HG02943 (cell line): ENCODE data around the gene PTPN3.
"Not testable (repeated sequence)": the region's sequence is repeated elsewhere in the genome, so short reads cannot be mapped to it uniquely, and the experiment has no call there.

ENCODE experiments used
- ATAC-seq: cut with Tn5 transposase; IDR thresholded peaks from one replicate; pipeline ENCODE4 v1.9.1; 2021; ENCODE audit warnings: mild to moderate bottlenecking, low read depth, moderate library complexity; ENCODE audit not compliant: unreplicated experiment

Gene PTPN3, protein sequence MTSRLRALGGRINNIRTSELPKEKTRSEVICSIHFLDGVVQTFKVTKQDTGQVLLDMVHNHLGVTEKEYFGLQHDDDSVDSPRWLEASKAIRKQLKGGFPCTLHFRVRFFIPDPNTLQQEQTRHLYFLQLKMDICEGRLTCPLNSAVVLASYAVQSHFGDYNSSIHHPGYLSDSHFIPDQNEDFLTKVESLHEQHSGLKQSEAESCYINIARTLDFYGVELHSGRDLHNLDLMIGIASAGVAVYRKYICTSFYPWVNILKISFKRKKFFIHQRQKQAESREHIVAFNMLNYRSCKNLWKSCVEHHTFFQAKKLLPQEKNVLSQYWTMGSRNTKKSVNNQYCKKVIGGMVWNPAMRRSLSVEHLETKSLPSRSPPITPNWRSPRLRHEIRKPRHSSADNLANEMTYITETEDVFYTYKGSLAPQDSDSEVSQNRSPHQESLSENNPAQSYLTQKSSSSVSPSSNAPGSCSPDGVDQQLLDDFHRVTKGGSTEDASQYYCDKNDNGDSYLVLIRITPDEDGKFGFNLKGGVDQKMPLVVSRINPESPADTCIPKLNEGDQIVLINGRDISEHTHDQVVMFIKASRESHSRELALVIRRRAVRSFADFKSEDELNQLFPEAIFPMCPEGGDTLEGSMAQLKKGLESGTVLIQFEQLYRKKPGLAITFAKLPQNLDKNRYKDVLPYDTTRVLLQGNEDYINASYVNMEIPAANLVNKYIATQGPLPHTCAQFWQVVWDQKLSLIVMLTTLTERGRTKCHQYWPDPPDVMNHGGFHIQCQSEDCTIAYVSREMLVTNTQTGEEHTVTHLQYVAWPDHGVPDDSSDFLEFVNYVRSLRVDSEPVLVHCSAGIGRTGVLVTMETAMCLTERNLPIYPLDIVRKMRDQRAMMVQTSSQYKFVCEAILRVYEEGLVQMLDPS

DNA sequence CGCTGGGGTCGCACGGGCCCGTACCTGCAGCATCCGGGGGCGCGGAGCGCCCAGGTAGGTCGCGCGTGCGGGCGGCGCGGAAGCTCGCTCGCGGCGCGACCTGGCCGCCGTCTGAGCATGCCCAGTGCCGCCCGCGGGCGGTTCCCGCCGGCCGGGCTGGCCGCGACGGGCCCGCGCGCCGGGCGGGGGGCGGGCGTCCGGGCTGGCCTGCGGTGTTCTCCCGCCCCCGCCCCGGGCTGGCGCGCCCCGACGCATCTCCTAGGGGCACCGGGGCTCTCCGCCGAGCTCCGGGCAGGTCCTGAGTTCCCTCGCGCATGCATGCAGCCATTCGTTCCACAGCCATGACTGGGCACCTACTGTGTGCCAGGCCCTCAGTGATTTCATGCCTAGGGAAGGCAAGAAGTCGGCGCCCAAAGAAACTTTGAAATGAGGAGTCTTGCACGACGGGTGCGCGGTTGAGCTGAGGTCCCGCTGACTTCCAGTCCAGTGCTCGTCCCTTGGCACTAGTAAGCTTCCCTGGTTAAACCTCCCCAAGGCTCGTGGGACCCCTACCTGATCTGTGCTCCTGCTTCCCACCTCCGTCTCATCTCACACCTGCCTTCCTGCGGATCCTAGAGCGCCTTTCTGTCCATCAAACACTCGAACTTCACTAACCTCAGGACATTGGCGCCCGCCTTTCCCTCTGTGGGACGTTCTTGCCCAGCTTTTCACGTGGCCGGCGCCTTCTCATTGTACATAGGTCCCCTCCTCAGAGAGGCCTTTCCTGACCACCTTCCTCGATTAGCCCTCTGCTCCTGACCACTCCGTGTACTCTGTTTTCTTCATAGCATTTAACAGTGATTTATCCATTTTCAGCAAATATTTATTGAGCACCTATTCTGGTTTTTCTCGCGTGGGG, at the start of gene PTPN3:
PTPN3 (minus strand) TSS at position 113 of the 898 bp plus-strand sequence. CDS start 34,873 bp downstream, outside the sequence.
- ATAC-seq: no peak

DNA sequence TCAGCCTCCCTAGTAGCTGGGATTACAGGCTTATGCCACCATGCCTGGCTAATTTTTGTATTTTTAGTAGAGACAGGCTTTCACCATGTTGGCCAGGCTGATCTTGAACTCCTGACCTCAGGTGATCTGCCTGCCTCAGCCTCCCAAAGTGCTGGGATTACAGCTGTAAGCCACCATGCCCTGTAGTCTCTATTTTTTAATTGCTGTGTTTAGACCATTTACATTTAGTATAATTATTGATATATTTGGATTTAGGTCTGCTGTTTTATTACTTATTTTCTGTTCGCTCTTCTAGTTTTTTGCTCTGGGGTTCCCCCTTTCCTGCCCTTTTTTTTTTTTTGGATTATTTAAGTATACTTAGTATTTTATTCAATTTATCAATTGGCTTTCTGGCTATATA, 46.8 kb upstream of the PTPN3 start:
- ATAC-seq: not testable (repeated sequence)

DNA sequence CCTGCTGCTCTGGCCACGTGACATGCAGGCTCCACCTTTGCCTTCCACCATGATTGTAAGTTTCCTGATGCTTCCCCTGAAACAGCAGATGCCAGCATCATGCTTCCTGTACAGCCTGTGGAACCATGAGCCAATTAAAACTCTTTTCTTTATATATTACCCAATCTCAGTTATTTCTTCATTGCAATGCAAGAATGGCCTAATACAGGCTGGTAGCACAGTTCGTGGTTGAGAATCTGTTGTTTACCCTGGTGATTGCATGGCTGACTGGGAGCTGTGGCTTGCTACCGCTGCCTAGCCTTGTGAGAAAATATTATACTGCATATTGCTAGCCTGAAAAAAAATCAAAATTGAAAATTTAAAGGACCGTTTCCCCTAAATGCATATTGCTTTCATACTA, 44.8 kb upstream of the PTPN3 start:
- no peak for ATAC-seq

DNA sequence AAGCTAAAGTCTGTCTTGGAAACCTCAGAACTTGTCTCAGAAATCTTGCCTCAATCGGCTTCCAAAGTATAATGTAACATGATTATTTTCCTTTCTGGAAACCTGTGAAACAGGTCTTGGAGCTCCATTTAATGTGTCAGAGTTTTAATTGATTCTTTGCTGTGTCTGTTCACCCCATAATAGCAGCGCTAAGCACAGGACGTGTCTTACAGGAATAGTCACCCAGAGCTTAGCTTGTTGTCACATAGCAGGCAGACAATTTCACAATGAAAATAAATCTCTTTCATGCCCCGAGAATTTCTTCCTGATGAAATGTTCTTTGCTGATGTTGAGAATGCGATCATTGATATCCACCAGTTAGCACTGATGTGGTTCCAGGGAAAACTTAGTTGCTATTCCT, 40.2 kb upstream of the PTPN3 start:
- ATAC-seq: no peak

DNA sequence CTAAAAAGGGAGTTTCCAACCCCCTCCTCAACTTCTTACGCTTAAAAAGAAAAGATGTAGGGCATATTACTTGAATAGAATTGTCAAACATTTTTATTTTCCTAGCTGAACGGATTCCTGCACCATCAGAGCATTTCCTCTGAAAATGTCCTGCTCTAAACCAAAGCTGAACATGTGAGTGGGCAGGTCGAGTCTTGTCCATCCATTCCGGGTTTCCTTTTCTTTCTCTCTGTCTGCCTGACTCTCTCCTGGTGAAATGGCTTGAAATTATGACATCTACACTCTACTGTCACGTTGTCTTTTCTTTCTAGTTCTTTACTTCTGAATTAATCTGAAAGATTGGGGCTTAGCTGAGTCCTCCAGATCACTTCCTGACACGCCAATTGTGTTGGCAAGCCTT, 39.2 kb upstream of the PTPN3 start:
- ATAC-seq: no peak

DNA sequence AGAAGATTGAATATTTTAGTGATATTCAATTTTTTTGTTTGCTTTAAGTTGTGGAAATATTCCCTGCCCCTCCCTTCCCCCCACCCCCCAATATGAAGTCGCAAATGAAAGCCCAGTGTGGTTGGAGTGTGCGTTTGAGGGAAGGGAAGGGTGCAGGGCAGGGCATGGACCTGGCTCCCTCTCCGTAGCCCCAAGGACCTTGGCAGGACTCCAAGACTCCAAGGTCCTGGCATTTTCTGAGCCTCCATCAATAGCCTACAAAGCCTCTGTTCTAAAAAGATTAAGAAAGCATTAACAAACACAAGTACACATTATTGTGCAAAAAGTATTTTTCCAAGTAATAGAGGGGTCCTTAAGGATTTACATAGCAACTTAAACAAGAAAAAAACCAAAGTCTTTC, 38.8 kb upstream of the PTPN3 start:
- ATAC-seq: no peak

DNA sequence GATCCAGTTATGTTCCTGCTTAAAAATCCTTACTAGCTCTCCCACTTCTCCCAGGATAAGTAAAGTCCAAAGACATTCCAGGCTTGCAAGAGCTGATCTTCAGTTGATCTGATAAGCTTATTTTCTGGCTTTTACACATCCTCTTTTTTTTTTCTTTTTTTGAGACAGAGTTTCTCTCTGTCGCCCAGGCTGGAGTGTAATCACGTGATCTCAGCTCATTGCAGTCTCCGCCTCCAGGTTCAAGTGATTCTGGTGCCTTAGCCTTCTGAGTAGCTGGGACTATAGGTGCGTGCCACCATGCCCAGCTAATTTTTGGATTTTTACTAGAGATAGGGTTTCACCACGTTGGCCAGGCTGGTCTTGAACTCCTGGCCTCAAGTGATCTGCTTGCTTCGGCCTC, 37.3 kb upstream of the PTPN3 start:
- ATAC-seq: no peak

DNA sequence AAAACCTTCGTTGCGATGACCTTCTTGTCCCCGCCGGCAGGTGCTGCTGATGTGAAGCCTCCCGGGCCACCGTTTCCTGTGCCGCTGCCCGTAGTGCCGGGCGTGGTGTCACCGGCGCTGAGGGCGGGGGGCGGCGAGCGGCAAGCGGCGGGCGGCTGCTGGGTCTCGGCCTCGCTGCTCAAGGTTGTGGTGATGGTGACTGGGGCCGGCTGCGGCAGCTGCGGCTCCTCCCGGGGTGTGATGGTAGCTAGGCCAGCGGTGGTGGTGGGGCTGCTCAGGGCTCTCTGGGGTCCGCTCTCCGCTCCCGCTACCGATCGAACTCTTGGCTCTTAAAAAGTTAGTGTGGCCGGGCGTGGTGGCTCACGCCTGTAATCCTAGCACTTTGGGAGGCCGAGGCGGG, 36.0 kb upstream of the PTPN3 start:
- ATAC-seq: no peak

DNA sequence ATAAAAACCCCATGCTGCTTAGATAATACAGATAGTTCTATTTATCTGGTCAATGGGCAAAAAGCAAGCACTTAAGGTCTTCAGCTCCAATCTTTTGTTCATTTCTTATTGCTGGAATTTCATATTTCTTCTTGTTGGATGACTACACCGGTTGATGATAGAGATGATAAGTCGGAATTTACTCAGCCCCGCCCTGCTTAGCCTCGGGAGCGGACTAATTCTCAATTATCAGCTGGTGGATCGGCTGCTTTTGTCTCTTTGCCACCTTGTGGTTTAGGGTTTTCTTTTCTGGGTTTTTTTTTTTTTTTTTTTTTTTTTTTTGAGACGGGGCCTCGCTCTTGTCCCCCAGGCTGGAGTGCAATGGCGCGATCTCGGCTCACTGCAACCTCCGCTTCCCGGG, 34.5 kb upstream of the PTPN3 start:
- ATAC-seq: not testable (repeated sequence)

DNA sequence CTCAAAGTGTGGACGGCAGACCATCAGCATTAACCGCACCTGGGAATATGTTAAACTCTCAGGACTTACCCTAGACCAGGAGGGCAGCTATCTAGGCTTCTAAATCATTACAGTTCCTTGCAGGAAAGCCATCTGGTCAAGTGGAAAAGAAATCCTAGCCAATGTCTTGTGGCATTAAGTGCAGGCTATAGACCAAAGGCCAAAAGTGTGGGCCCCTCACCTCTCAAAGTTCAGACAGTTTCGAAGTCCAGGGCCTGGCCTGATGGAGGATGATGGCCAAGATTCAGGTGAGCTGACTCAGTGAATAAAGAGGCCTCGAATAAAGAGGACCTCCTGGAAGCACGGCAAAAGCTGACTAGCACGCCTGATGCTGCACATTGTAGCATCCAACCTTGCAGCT, 24.0 kb upstream of the PTPN3 start:
- no peak for ATAC-seq

DNA sequence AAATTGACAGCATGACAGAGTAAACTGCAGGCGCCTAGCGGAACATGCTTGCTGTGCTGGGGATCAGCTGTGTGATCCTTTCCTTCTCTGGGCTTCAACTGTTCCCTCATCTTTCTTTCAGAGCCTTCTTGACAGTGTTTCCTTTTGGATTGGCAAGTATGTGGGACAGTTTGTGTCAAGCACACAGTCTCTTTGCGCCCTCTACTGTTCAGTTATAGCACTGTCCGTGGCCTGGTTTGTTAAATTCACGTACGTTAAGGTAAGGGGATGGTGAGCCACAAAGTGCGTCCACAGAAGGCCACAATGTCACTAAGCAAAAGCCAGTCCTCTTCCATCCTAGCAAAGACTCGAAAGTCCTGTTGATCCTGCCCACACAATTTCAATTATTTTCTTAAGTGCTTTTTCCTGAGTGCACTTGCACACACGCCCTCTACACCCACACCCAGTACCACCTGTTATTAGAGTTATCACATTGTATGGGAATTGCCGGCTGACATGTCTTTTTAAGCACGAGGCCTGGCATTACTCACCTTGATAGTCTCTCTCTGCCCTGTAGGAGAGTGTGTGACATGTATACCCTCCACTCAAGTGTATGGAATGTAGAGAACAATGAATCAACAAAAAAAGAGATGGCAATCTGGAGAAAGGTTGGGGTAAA, 22.5 kb upstream of the PTPN3 start:
- no peak for ATAC-seq

DNA sequence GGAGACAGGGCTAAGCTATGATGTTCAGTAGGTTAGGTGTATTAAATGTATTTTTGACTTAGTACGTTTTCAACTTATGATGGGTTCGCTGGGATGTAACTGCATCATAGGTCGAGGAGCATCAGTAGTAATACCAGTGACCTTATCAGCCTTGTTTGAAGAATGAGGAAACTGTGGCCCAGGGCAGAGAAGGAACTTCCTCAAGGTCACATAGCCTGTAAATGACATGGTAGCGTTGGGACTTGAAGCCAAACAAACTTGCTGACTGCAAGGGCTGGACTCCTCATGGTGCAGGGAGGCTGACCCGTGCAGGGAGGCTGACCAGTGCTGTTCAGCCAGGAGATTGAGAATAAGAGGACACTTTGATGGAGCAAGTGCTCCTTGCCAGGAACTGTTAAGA, 21.3 kb upstream of the PTPN3 start:
- no peak for ATAC-seq

DNA sequence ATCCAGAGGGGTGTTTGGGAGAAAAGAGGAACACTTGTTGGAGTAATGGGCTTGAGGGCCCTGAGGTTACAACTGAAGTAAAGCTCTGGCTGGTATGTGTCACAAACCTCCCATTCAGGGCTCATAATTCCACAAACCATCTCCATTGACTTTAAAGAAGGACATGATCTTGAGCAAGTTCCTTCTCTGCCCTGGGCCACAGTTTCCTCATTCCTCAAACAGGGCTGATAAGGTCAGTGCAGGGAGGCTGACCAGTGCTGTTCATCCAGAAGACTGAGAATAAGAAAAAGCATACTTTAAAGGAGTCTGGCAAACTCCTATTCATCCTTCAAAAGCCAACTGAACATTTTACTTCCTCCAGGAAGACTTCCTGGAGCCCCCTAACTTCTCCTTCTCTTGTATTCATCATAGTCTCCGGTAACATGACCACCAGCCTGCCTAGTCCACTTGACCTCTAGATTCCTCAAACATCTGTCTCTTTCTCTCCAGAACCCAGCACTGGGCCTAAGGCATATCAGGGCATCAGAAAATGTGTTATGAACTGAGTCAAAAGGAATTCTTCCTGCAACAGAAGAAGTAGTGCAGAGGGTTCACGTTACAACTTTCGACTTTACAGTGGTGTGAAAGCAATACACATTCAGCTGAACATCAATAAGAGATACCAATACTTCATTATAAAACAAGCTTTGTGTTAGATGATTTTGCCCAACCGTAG, 20.7 kb upstream of the PTPN3 start:
- ATAC-seq: no peak

DNA sequence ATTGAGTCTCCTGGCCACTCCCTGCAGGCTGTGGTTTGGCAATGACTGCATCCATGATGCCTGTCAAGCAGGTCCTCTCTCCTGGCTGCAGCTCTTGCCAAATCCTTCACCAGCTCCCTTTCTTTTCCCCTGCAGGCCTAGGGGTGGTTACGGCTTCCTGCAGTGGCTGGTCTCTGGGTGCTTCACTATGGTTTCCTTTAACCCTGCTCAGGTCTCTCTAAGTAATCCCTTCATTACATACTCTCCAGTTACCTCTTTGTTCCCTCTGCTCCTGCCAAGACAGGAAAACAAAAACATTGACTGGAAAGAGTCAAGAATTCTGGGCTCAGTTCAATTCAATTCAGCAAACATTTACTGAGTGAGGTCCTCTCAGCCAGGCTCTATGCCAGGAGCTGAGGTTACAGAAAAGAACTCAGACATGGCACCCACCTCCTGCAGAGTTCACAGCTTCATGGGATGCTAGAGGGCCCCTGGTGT, 19.8 kb upstream of the PTPN3 start:
- ATAC-seq: no peak

DNA sequence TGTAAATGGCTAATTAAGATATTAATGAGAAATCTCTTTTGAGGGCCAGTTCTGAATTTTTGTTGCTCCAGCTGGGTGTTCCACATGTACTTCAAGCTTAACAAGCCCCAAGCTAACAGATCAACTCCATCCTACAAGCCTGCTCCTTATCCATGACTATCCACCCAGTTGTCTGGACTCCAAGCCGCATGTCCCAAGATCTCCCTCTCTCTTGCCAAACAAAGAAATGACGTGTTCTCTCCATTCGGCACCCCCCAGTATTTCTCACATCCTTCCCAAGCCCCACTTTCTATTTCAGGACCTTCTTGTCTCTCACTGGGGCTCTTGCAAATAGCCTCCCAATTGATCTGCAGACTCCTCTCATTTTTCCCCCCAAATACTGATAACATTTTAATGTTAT, 15.8 kb upstream of the PTPN3 start:
- no peak for ATAC-seq

DNA sequence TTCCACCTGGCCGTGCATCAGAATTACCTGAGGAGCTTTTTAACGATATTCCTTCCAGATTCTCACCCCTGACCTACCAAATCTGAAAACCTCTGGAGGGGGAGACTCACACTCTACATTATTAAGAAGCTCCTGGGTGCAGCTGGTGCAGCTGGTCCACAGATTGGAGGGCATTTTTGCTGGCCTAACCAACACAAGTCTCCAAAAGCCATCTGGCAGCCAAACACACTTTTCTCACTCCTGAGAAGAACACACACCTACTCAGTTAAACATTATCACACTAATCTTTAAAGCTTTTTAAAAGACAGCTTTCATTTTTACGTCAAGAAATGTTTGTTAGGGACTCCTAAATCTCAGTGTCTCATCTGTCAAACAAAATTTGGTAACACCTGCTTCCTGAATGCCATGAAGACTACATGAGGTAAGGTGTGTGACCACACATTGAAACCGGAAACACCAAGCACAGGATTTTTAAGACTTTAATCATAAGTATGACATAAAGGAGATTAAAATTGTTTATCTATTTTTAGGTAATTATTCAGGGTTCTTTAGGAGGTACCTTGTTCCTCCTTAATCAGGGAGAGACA, 14.2 kb upstream of the PTPN3 start:
- no peak for ATAC-seq

DNA sequence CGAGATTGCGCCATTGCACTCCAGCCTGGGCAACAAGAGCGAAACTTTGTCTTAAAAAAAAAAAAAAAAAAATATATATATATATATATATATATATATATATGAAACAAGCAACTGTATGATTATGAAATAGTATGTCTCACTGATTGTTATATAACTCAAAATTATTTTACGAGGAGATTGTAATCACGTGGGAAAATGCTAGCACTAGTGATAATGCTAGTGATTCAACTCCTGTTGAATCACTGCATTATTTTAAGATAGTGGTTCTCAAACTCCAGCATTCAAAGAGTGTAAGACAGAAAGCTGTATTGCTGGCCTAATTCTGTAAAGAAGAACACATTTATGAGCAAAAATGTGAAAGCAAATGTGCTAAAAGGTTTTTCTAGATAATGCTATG, 12.4 kb upstream of the PTPN3 start:
- ATAC-seq: no peak

DNA sequence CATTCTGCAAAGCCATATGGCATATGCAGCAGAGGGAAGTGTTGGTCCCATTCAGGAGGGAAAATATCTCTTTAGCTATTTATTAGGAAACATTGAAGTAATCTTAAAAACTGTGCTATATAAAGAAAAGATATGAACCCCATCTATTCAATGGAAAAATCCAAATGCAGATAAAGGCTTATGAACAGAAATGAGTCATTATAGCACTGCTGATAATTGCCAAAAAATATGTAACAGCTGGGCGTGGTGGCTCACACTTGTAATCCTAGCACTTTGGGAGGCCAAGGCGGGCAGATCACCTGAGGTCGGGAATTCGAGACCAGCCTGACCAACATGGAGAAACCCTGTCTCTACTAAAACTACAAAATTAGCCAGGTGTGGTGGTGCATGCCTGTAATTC, 11.9 kb upstream of the PTPN3 start:
- not testable (repeated sequence) for ATAC-seq

DNA sequence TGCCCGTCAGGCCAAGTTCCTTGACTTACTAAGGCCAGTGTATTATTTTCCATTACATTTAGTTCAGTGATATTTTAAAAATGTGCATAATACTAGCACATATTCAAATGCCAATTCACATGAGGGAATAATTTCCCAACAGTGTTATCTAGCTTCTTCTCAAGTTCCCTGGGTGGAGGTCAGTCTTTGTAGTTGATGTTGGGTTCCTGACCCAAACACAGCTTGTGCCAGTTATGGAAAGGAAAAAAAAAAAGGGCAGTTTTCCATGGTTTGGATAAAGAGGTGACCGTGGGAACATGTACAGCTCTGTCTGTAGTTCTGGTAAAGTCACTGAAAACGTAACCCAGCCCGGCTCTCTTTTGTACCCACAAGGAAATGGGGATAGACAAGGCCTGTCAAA, 11.5 kb upstream of the PTPN3 start:
- no peak for ATAC-seq
